Panc1 (cell line): ENCODE results near the gene NDNF.

Experiments used
- CTCF ChIP-seq: fragments of 450-650 bp; IDR thresholded peaks from 2 replicates; pipeline ENCODE4 v1.5.1; 2017; ENCODE audit warnings: mild to moderate bottlenecking
- POLR2AphosphoS5 ChIP-seq: IDR thresholded peaks from 2 replicates; pipeline ENCODE4 v1.6.1; 2012; ENCODE audit warnings: mild to moderate bottlenecking, low read depth, low read length, moderate library complexity
- REST ChIP-seq, 2 experiments: IDR thresholded peaks; 2 replicates each; pipeline ENCODE4 v1.6.1; 2011 to 2012; ENCODE audit warnings: low read depth in 2 of 2, control low read depth in 1 of 2, low read length in 1 of 2, mild to moderate bottlenecking in 1 of 2, moderate library complexity in 1 of 2; ENCODE audit not compliant: insufficient read depth in 1 of 2
- SIN3A ChIP-seq: IDR thresholded peaks from 2 replicates; pipeline ENCODE4 v1.6.1; 2012; ENCODE audit warnings: low read depth, mild to moderate bottlenecking, low read length, moderate library complexity, borderline replicate concordance; ENCODE audit not compliant: insufficient read depth
- TCF7L2 ChIP-seq: IDR thresholded peaks from 2 replicates; pipeline ENCODE4 v1.6.1; 2011; ENCODE audit warnings: mild to moderate bottlenecking, low read depth, low read length, inconsistent platforms

DNA sequence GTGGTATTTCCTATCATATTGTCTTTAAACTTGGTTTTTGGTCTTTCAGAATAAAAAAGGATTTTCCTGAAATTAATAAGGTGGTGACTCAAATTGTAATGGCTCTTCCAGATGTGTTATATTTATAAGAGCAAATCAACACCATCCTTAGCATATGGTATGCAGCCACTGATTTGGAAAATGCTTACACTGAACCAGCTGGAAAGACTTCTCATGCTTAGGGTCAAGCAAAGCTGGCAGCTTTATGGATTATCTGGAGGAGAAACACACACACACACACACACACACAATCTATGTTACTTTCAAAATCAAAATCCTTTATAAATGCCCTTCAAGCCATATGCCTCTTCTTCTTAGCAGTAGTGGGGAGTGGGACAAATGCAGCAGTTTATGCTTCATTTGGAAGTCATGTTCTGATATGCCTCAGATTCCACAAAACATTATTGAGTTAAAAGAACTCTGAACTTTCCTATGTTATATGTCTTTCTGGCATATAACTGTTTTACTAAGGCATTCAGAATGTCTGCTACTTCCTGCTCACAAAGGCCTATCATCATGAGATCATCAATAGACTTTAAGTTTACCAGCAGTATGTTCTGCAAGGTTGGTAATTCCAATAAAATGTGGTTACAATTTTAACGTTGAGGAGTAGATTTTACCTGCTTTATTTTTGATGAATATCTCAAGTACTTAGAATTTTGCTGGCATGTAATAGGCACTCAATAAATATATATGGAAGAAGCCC, 76.9 kb downstream of the NDNF start:
- TF ChIP-seq CTCF (no peak), REST (IDR thresholded peaks at IDR 0.05; ENCODE audit: insufficient read depth in 1 of 2, low read depth in 2 of 2, low read length in 1 of 2) (no peak), SIN3A (no peak), TCF7L2 (no peak), POLR2AphosphoS5 (no peak)
